Bronchial epithelial cell (primary cell): Measurements from ENCODE around the gene SANBR. TPM values are rescaled to one million over a fixed set of nuclear protein-coding genes. Genes with fewer than 3 reads are reported as not detected.

Experiments used
- DNase-seq: peaks from one replicate; pipeline ENCODE4 v3.0.0-alpha.2; 2010; ENCODE audit warnings: low read depth
- FAIRE-seq: peaks from 2 replicates; lab custom pipeline; 2011; peaks lifted over from hg19 to GRCh38; lab: Jason Lieb, UNC
- H3K27me3 ChIP-seq: 2 replicates; pipeline ENCODE4 v1.5.1; 2011; ENCODE audit warnings: low read length; ENCODE audit not compliant: control insufficient read depth, insufficient read depth
- H3K36me3 ChIP-seq: 2 replicates; pipeline ENCODE4 v1.5.1; 2011; ENCODE audit warnings: low read length; ENCODE audit not compliant: control insufficient read depth, insufficient read depth
- H3K4me3 ChIP-seq: 2 replicates; pipeline ENCODE4 v1.5.1; 2011; ENCODE audit warnings: mild to moderate bottlenecking, low read depth, low read length, control low read depth
- CTCF ChIP-seq: IDR thresholded peaks from 2 replicates; pipeline ENCODE4 v1.5.1; 2011; ENCODE audit warnings: mild to moderate bottlenecking, moderate library complexity, low read length, control low read depth, inconsistent platforms; ENCODE audit not compliant: insufficient read depth, severe bottlenecking
- total RNA-seq: library from RNA; depleted of rRNA; stranded (reverse); fragments of >200 nt; gene quantifications from 2 replicates; pipeline ENCODE4 v1.2.1, GENCODE V29; 2014

The SANBR gene
- total RNA-seq, 1 donor from 2014 or later = 8.4 TPM

- H3K27me3 ChIP-seq = no peaks in the 10 kb centered on the region
- TF ChIP-seq CTCF = no peak
- DNase-seq (no peak), FAIRE-seq (no peak)
- no peak overlapping the region for H3K4me3 ChIP-seq
- peaks cover 1% of the 10 kb centered on the region for H3K36me3 ChIP-seq
Observed at GRCh38 chr2:61042807-61043206, 22.9 kb upstream of the SANBR start.

GRCh38 chr2:61044636-61045035 is 21.0 kb upstream of the SANBR start:
- no peak overlapping the region for H3K4me3 ChIP-seq
- H3K27me3 ChIP-seq = no peaks in the 10 kb centered on the region
- DNase-seq (no peak), FAIRE-seq (no peak)
- H3K36me3 ChIP-seq = peaks cover 4% of the 10 kb centered on the region
- no peak for TF ChIP-seq CTCF

- TF ChIP-seq CTCF = no peak
- FAIRE-seq = no peak
- Histone ChIP-seq H3K27me3 (no peaks in the 10 kb centered on the region), H3K4me3 (no peak overlapping the region), H3K36me3 (peaks cover 4% of the 10 kb centered on the region)
- no peak for DNase-seq
Observed at GRCh38 chr2:61045226-61045625, 20.4 kb upstream of the SANBR start.

GRCh38 chr2:61045999-61046398 is 19.7 kb upstream of the SANBR start:
- Histone ChIP-seq H3K4me3 (no peak overlapping the region), H3K36me3 (peaks cover 4% of the 10 kb centered on the region), H3K27me3 (no peaks in the 10 kb centered on the region)
- no peak for DNase-seq
- FAIRE-seq = no peak
- no peak for TF ChIP-seq CTCF

GRCh38 chr2:61055557-61055956 is 10.1 kb upstream of the SANBR start:
- Histone ChIP-seq H3K4me3 (no peak overlapping the region), H3K36me3 (peaks cover 2% of the 10 kb centered on the region), H3K27me3 (no peaks in the 10 kb centered on the region)
- no peak for TF ChIP-seq CTCF
- DNase-seq (no peak), FAIRE-seq (no peak)

GRCh38 chr2:61057562-61057961 is 8.1 kb upstream of the SANBR start:
- no peak overlapping the region for H3K4me3 ChIP-seq
- peaks cover 2% of the 10 kb centered on the region for H3K36me3 ChIP-seq

More at GRCh38 chr2:61057562-61057961, 8.1 kb upstream of the SANBR start:
- DNase-seq (no peak), FAIRE-seq (no peak)
- H3K27me3 ChIP-seq = no peaks in the 10 kb centered on the region
- TF ChIP-seq CTCF = no peak
